Posterior cingulate gyrus (tissue), 11 donors: ENCODE results near the gene LHFPL4.
"Not testable (repeated sequence)": the region's sequence is repeated elsewhere in the genome, so short reads cannot be mapped to it uniquely, and the experiment has no call there.

Source experiments
- DNase-seq, 10 donors: peaks; one replicate each; pipeline versions ENCODE4 v3.0.0 to v3.0.0-alpha.2; 2020 to 2021; ENCODE audit warnings: mixed read lengths in 3 of 10
- intact Hi-C: fragments of 100-400 bp; cut with DNase I; formaldehyde crosslinking; loops from one replicate; pipeline ENCODE4 v1.15.1; 2023

Gene LHFPL4

DNA sequence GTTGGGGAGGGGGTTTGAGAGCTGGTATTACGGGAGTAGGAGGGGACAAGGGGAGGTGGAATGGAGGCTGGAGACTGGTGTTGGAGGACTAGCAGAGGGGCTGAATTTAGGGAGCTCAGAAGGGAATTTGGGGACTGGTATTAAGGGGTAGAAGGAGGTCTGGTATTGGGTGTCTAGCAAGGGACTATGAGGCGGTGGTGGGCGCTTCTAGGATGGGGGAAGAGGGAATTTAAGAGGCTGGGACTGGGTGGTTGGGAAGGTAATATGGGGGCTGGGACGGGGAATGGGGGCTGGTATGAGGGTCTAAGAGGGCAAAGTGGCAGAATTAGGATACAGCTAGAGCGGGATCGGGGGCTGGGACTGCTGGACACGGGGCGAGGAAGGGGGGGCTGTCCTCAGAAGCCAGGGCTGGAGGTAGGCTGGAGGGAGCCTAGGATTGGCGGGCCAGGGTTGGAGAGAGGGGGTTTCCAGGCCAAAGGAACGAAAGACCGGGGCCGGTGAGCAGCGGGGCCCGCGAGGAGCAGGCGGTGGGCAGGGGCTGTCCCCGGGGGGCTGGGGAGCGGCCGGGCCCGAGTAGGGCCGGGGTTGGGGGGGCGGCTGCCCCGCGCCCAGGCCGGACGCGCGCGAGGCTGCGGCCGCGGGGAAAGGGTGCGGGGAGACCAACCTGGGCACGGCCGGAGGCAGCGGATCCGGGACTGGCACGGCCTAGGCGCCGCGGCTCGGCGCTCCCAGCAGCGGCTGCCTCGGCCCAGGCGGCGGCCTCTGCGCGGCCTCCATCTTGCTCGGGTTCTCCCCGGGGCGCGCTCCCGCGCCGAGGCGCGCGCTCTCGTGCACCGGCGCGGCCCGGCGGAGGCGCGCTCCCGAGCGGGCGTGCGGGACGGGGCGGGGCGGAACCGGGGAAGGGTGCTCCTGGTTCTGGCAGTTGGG is at the start of gene LHFPL4:
LHFPL4 (minus strand) TSS at position 802 of the 927 bp plus-strand sequence. CDS start 1,143 bp downstream, outside the sequence.
- peak in 9 of 10 donors; percentile 16 to 94 (median 39) for DNase-seq

DNA sequence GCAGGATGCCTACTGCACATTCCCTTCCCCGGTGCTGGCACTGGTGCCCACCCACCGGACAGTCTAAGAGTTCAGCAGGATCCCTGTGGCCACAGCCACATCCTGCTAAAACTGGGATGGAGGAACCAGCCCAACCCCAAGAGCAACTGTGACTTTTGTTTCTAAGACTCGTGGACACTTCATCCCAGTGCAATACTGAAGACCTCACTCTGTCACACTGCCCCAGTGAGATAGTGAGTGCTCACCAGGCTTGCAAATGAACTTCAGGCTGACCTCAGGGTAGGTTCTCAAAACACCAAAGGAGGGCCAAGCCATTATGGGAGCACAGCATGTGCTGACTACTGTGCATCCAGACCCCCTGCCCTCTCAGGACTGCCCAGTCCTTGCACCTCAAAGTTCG is 49.0 kb upstream of the LHFPL4 start:
- intact Hi-C loops: no loop called here
- peak in 1 of 10 donors; percentile 38 for DNase-seq

More for the DNA sequence above, at the start of gene LHFPL4:
- intact Hi-C loops: no loop called here

DNA sequence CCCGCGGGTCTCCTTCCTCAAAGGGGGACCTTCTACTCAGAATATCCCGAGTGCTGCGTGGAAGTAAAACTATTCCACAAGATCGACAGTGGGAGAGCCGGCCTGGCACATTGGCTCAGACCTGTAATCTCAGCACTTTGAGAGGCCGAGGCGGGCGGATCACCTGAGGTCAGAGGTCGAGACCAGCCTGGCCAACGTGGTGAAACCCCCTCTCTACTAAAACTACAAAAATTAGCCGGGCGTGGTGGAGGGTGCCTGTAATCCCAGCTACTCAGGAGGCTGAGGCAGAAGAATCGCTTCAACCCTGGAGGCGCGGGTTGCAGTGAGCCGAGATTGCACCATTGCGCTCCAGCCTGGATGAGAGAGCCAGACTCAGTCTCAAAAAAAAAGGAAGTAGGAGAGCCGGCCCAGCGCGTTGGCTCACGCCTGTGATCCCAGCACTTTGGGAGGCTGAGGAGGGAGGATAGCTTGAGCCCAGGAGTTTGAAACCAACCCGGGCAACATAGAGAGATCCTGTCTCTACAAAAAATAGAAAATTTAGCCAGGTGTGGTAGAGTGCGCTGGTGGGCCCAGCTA is 47.5 kb upstream of the LHFPL4 start:
- DNase-seq, intact Hi-C loops: not testable (repeated sequence)

DNA sequence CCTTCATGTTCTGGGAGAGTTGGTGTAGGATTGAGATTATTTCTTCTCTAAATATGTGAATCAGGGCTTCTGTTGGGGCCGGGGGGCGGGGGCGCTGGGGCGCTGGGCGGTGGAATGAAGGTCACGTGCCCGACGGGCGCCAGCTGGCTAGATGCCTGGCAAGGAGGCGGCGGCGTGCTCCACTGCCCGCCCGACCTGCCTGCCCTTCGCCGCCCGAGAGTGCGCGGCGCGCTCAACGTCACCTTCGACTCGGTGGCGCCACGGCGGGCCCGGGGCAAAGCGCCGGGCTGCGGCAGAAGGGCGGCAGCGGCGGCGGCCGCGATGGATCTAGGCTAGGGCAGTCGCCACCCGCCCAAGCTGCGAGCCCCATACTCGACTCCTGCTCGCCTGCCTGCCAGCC is 47.0 kb upstream of the LHFPL4 start:
- DNase-seq: peak in 5 of 10 donors; percentile 8 to 82 (median 16)
- intact Hi-C loops: no loop called here

DNA sequence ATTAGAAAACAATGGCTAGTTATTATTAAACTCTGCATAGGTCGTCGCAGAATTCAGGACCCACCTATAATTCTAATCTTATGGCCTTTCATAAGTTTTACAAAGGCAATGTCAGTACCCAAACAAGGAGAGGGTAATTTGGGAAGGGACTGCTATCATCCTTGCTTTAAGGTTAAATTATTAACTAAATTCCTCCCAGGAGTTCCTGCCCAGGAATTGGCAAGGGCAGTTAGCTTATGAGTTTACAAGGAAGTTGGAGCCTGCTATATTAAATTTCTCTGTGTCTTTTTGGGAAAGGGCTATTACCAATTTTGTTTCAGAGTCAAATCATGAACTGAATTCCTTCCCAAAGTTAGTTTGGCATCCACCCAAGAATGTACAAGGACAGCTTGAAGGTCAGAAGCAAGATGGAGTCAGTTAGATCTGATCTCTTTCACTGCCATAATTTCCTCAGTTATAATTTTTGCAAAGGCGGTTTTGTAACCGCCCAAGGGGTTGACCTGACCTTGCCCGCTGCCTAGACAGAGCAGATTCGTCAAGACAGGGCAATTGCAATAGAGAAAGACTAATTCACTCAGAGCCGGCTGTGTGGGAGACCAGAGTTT is 45.3 kb upstream of the LHFPL4 start:
- DNase-seq: no peak
- intact Hi-C loops: no loop called here

DNA sequence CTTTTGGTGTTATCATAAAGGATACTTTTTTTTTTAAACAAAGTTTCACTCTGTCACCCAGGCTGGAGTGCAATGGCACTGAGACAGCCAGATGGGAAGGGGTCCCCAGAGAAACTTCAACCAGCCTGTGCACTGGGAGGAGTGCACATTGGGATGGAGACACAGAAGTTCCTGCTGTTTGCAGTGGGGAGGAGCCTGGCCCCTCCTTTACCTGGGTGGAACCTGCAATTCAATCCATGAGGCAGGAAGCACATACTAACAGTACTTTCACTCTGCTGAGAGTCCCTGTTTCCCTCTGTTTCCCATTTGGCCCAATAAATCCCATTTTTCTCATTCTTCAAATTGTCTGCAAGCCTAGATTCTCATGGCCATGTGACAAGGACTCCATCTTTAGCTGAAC is 42.3 kb upstream of the LHFPL4 start:
- intact Hi-C loops: no loop called here
- no peak for DNase-seq

DNA sequence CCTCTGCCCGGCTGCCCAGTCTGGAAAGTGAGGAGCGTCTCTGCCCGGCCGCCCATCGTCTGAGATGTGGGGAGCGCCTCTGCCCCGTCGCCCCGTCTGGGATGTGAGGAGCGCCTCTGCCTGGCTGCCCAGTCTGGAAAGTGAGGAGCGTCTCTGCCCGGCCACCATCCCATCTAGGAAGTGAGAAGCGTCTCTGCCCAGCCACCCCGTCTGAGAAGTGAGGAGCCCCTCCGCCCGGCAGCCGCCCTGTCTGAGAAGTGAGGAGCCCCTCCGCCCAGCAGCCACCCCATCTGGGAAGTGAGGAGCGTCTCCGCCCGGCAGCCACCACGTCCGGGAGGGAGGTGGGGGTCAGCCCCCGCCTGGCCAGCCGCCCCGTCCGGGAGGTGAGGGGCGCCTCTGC is 38.2 kb upstream of the LHFPL4 start:
- peak in 1 of 10 donors; percentile 64 for DNase-seq
- intact Hi-C loops: not testable (repeated sequence)

DNA sequence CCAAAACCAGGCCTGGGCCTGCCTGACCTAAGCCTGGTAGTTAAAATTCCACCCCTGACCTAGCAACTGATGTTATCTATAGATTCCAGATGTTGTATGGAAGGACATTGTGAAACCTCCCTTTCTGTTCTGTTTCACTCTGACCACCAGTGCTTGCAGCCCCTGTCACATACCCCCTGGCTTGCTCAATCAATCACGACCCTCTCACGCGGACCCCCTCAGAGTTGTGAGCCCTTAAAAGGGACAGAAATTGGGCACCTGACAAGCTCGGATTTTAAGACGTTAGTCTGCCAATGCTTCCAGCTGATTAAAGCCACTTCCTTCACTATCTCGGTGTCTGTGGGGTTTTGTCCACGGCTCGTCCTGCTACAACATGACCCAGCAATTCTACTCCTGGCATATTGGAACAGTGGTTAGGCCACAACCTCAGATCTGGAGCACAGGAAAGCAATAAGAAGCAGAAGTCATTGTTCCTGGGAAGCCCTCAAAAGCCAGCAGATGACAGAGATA is 36.7 kb upstream of the LHFPL4 start:
- peak in 1 of 10 donors; percentile 47 for DNase-seq
- intact Hi-C loops: no loop called here

DNA sequence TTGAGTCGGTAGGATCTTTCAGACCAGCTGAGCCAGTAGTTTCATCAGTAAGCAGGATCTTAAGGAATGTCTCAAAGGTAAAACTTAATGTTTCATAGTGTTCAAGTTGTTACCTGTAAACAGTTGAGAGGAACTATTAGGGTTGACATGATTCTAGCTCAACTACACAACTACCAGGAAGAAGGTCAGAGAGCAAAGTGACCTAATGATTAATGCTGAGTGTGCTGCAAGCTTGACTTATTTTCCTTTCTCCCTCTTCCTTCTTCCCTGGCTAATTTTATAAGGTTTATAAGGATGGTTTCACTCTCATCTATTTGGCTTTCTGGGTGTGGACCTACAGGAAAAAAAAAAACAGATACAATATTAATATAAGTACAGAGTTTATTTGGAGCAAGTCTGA is 30.2 kb upstream of the LHFPL4 start:
- intact Hi-C loops: no loop called here
- no peak for DNase-seq

DNA sequence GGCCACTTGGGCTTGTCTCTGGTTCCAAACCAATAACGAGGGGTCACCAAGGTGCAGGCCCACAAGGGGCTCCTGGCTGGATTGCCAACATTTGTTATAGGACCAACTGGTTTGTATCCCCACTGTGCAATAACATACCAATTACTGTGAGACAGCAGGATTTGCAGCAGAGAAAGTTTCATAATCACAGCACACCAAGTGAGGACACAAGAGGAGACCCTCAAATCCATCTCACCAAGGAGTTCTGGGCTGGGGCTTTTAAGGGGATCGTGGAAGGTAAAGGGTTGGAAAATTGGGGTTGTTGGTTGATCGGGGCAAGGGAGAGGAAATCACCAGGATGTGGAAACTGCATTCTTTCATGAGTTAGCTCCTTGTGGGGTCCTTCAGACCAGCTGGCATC is 29.7 kb upstream of the LHFPL4 start:
- DNase-seq: no peak
- intact Hi-C loops: no loop called here

DNA sequence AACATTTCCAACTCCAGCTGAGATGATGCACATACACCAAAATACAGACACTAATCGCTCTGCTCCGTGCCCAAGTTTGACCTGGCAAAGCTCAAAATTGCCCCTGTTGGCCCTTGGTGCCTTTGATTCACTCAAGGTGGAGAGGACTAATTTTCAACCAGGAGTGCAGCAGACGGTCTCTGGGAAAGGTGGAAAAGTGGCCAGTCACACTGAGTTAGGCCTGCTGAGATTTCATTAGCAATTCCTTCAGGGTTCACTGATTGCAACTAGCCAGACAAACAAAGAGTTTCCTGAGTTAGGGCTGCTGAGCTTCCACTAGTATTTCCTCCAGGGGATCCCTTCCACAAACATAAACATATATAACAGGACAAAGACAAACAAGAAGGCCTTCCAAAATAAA is 28.7 kb upstream of the LHFPL4 start:
- intact Hi-C loops: no loop called here
- DNase-seq: no peak

DNA sequence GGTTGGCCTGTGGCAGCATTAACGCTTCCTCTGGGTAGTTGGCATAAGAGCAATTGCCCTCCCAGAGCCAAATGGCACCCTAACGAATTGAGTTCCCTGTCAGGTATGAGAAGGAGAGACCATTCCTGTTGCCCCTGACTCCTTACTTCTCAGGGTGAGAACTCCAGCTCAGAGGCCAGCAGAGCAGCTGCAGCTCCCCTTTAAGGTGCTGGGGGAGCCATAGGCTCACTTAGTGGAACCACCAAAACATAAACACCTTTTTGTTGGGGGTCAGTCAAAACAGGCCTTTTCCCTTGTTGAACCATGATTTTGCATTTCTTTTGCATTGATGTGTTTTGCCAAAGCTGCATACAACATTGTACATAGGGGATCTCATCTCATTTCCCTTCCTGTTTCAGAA is 28.1 kb upstream of the LHFPL4 start:
- intact Hi-C loops: no loop called here

DNA sequence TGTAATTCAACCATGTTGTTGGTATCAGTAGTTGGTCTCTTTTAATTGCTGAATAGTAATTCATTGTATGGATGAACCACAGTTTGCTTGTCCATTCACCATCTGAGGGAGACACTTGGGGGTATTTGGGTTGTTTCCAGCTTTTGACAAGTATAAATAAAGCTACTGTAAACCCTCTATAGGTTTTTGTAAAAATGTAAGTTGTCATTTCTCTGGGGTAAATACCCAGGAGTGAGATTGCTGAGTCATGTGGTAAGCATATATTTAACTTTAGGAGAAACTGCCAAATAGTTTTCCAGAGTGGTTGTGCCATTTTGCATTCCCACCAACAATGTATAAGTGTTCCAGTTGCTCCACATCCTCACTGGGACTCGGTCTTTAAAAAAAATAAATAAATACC is 15.4 kb upstream of the LHFPL4 start:
- intact Hi-C loops: no loop called here
- DNase-seq: no peak

More for the DNA sequence above, 28.1 kb upstream of the LHFPL4 start:
- DNase-seq: no peak

DNA sequence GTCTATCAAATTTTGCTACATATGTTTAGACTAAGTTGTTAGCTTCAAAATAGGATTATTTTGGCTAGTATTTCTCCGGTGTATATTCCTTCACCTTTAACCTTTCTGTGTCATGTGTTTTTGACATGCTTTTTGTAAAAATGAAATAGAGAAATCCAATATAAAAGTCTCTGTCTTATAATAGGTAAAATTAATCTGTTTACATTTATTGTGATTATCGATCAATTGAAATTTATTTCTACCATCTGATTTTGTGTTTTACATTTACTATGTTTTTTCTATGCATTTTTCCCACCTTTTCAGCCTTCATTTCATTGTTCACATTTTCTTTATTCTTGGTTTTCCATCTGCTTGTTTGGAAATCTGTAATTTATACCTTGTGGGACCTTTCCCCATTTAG is 11.7 kb upstream of the LHFPL4 start:
- intact Hi-C loops: no loop called here
- no peak for DNase-seq

DNA sequence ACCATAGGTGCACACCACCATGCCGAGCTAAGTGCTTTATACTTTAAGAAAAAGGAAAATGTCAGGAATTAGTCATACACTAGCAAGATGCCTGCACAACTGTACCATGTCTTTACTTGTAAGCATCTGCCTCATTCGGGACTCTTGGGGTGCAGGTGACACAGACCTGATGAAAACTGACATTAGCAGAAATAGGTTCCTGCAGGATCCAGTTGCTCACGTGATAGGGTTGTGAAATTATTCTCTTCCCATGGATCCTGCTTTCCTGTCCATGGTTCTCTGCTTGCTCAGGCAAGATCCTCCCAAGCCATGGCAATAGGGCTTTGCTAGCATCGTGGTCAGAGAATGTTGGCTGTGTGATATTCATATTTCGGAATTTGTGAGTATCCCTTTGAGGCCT is 10.2 kb upstream of the LHFPL4 start:
- intact Hi-C loops: no loop called here
- no peak for DNase-seq

DNA sequence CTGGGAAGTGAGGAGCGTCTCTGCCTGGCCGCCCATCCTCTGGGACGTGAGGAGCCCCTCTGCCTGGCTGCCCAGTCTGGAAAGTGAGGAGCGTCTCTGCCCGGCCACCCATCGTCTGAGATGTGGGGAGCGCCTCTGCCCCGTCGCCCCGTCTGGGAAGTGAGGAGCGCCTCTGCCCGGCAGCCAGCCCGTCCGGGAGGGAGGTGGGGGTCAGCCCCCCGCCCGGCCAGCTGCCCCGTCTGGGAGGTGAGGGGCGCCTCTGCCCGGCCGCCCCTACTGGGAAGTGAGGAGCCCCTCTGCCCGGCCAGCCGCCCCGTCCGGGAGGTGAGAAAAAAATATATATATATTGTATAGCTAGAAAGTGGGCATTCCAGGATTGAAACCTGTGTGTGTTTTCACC is 6.4 kb upstream of the LHFPL4 start:
- intact Hi-C loops, DNase-seq: not testable (repeated sequence)

DNA sequence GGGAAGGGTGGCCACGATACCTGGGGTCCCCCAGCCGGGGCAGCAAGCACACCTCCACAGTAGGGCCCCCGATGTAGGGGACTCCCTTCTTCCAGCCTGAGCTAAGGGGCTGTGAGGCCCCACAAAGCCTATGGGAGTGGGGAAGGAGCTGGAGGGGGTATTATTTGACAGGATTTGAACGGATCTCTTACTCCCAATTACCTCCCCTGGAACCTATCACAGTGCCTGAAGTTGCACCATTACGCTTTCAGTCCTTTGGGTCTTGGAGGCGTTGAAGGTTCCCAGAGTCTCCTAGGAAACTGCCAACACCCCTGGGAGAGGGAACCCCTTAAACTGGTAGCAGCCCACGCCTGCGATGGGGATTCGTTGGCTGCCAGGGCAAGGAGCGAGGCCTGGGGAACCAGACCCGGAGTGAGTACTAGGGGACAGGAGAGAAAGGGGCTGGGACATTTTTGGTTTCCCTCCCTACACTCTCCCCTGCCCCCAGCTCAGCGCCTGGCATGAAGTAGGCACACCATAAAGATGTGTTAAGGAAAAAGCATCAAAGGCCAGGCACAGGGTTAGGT is 409 bp upstream of the LHFPL4 start:
- intact Hi-C loops: no loop called here

DNA sequence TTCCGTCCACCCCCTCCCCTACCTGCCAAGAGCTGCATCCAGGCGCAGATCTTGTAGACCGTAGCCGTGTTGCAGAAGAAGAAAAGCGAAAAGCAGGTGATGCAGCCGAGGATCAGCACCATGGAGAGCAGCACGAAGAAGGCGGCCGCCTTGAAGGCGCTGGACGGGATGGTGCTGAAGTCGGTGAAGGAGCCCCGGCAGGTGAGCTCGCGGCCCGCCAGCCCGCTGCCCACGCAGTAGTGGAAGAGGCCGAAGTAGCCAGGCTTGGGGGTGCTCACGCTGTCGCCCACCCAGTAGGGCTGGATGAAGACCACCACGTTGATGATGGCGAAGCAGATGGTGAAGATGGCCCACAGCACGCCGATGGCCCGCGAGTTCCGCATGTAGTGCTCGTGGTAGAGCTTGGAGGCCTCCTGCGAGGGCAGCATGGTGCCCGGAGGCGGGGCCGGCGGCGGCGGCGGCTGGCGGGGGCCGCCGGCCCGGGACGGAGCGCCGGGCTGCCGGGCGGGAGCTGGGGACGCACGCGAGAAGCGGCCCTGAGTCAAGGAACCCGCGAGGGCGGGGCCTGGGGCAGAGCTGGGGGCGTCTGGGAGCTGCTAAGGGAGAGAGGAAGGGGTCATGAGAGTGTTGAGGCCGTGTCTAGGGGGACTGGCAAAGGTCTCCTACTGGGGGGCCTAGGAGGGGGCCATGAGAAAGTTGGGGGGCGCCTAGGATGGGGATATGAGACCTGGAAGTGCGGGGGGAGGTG is 1.2 kb downstream of the LHFPL4 start:
- intact Hi-C loops: no loop called here
- DNase-seq: peak in 4 of 10 donors; percentile 10 to 87 (median 50)

More for the DNA sequence above, 409 bp upstream of the LHFPL4 start:
- peak in 1 of 10 donors; percentile 86 for DNase-seq

DNA sequence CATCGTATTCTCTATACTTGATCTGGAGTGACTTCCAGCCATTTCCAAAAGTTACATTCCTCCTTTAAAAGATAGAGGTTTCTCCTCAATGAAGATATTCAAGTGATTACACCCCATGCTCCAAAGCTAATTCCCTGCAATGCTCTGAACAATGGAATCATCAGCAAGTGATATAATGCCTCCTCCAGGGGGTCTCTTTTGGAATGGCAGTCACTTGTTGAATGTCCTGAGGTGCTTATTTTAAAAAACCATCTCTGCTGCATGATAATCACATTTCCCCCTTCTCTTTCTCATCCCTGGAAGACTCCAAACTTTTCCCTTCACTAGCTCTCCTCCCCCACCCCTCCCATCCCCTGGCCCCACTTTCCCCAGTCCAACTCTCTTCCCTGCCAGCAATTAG is 2.6 kb downstream of the LHFPL4 start:
- intact Hi-C loops: no loop called here
- no peak for DNase-seq

DNA sequence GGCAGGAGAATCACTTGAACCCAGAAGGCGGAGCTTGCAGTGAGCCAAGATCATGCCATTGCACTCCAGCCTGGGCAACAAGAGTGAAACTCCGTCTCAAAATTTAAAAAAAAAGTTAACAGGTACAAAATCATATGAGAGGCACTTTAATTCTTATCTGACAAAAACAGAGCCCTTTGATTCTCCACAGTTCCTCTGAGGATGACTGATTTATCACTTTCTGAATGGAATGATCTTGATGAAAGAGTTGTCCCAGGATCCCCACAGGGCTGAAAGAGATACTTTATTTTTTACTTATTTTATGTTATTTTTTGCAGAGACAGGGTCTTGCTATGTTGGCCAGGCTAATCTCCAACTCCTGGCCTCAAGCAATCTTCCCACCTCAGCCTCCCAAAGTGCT is 4.0 kb downstream of the LHFPL4 start:
- intact Hi-C loops: no loop called here
- DNase-seq: no peak
